HG03045 (cell line): ENCODE measurements around the gene PCNX3.
"Not testable (repeated sequence)": the region's sequence is repeated elsewhere in the genome, so short reads cannot be mapped to it uniquely, and the experiment has no call there.

Experiments
- ATAC-seq: cut with Tn5 transposase; IDR thresholded peaks from one replicate; pipeline ENCODE4 v1.9.1; 2021; ENCODE audit warnings: mild to moderate bottlenecking, moderate library complexity; ENCODE audit not compliant: unreplicated experiment

The PCNX3 gene

GRCh38 chr11:65637794-65638419 lies 22.3 kb downstream of the PCNX3 start, which contains the start of gene SIPA1:
SIPA1 (plus strand) TSS chr11:65638101; CDS start chr11:65640922, 2,821 bp downstream.
- ATAC-seq: peak; percentile 51

- not testable (repeated sequence) for ATAC-seq
Measured at GRCh38 chr11:65639228-65639597, 23.6 kb downstream of the PCNX3 start.

- ATAC-seq: no peak
Measured at GRCh38 chr11:65639623-65640482, 24.3 kb downstream of the PCNX3 start.

- no peak for ATAC-seq
Measured at GRCh38 chr11:65640483-65641296, 25.1 kb downstream of the PCNX3 start.

- no peak for ATAC-seq
Measured at GRCh38 chr11:65641297-65642013, 25.9 kb downstream of the PCNX3 start.

GRCh38 chr11:65642014-65642671 lies 26.6 kb downstream of the PCNX3 start:
- ATAC-seq: no peak

GRCh38 chr11:65643971-65644370 lies 28.4 kb downstream of the PCNX3 start:
- ATAC-seq: no peak

GRCh38 chr11:65644837-65645236 lies 29.3 kb downstream of the PCNX3 start:
- ATAC-seq: no peak

GRCh38 chr11:65645710-65646109 lies 30.1 kb downstream of the PCNX3 start:
- no peak for ATAC-seq

- ATAC-seq: no peak
Measured at GRCh38 chr11:65646288-65646957, 30.8 kb downstream of the PCNX3 start.

GRCh38 chr11:65646958-65647701 lies 31.6 kb downstream of the PCNX3 start:
- ATAC-seq: no peak

- ATAC-seq: no peak
Measured at GRCh38 chr11:65648997-65649493, 33.5 kb downstream of the PCNX3 start.

GRCh38 chr11:65649656-65650546 lies 34.3 kb downstream of the PCNX3 start:
- ATAC-seq: no peak

GRCh38 chr11:65650547-65651338 lies 35.2 kb downstream of the PCNX3 start:
- ATAC-seq: no peak

- ATAC-seq: no peak
Measured at GRCh38 chr11:65651339-65651588, 35.7 kb downstream of the PCNX3 start.

- no peak for ATAC-seq
Measured at GRCh38 chr11:65651589-65652510, 36.3 kb downstream of the PCNX3 start.
